Measurements from ENCODE around the gene TAF1A.

GRCh38 chr1:222596696-222597095 is 7.0 kb upstream of the TAF1A start:
- TF ChIP-seq CTCF (IDR thresholded peaks at IDR 0.05; ENCODE audit: insufficient read depth, low read length, poor library complexity, severe bottlenecking) (no peak), EZH2phosphoT487 (conservative IDR thresholded peaks at IDR 0.05; ENCODE audit: low read length) (no peak)

All from SU-DHL-6 (cell line).